K562 (cell line): ENCODE results near the gene ZBTB20. TPM values are rescaled to one million over a fixed set of nuclear protein-coding genes. Genes with fewer than 3 reads are reported as not detected.

ENCODE experiments used
- ATAC-seq: fragments of 200-7000 bp; cut with Tn5 transposase; 3 replicates; pipeline ENCODE4 v1.9.1; 2020; ENCODE audit warnings: moderate library complexity
- BruUV-seq: library from RNA; stranded (reverse); fragments of 400-500 nt; replicated peaks from 2 replicates; lab custom pipeline; 2021; lab: Mats Ljungman, UMichigan
- CTCF ChIA-PET: fragments of 300-600 bp; formaldehyde crosslinking; extraction: SDS; loops from one replicate; lab custom pipeline; 2021; ENCODE audit warnings: low intra/inter-chr PET ratio; lab: Yijun Ruan, JAX
- POLR2A ChIA-PET: fragments of 300-600, 350-650 bp; sonication (Branson Sonifier 250); formaldehyde crosslinking; extraction: SDS; loops from one replicate; lab custom pipeline; 2021; ENCODE audit warnings: antibody characterized with exemption, inconsistent platforms; lab: Yijun Ruan, JAX
- DNase-seq, 4 experiments: peaks; one replicate each; pipeline versions ENCODE4 v3.0.0 to v3.0.0-alpha.2; 2011 to 2018; ENCODE audit warnings: low spot score in 3 of 4, mixed read lengths in 3 of 4; ENCODE audit errors: extremely low read depth in 1 of 4
- FAIRE-seq: peaks from 2 replicates; lab custom pipeline; 2011; peaks lifted over from hg19 to GRCh38; lab: Jason Lieb, UNC
- H2AFZ ChIP-seq: 2 replicates; pipeline ENCODE4 v1.6.0; 2011; ENCODE audit warnings: low read depth, low read length, control low read depth, inconsistent platforms
- H3K27ac ChIP-seq: fragments of 200-600 bp; 3 replicates; pipeline ENCODE4 v1.8.0; 2011; ENCODE audit warnings: low read depth, mild to moderate bottlenecking, control low read depth, inconsistent platforms, low read length, moderate library complexity, mixed read lengths; ENCODE audit errors: extremely low read depth
- H3K27me3 ChIP-seq, 2 experiments: fragments of 300-600 bp in 1 of 2; 2 replicates in 1 of 2; 3 replicates in 1 of 2; pipeline versions ENCODE4 v1.6.0 to v1.8.0; 2011; ENCODE audit warnings: inconsistent platforms in 2 of 2, low read length in 2 of 2, mild to moderate bottlenecking in 1 of 2, mixed read lengths in 1 of 2, moderate library complexity in 1 of 2; ENCODE audit not compliant: control insufficient read depth in 2 of 2, insufficient read depth in 2 of 2
- H3K36me3 ChIP-seq: fragments of 300-600 bp; 3 replicates; pipeline ENCODE4 v1.8.0; 2011; ENCODE audit warnings: mild to moderate bottlenecking, low read length, inconsistent platforms; ENCODE audit not compliant: control insufficient read depth, insufficient read depth
- H3K4me1 ChIP-seq, 2 experiments: fragments of 200-600 bp in 1 of 2; replicated peaks in 1 of 2; 2 replicates in 1 of 2; 3 replicates in 1 of 2; pipeline versions ENCODE4 v1.5.1 to v1.8.0; 2011; ENCODE audit warnings: inconsistent platforms in 2 of 2, low read length in 2 of 2, mild to moderate bottlenecking in 1 of 2, mixed read lengths in 1 of 2, moderate library complexity in 1 of 2; ENCODE audit not compliant: control insufficient read depth in 2 of 2, insufficient read depth in 2 of 2
- H3K4me2 ChIP-seq: 2 replicates; pipeline ENCODE4 v1.6.1; 2011; ENCODE audit warnings: low read length, control low read depth, inconsistent platforms, mixed read lengths; ENCODE audit not compliant: insufficient read depth
- H3K4me3 ChIP-seq: fragments of 200-600 bp; sonication (generic), shearing (Covaris generic); 2 replicates; pipeline ENCODE4 v1.5.1; 2016; ENCODE audit warnings: control low read depth, inconsistent platforms
- H3K79me2 ChIP-seq: fragments of 200-600 bp; 3 replicates; pipeline ENCODE4 v1.8.0; 2011; ENCODE audit warnings: low read length, inconsistent platforms; ENCODE audit not compliant: control insufficient read depth, insufficient read depth
- H3K9ac ChIP-seq, 2 experiments: 2 replicates each; pipeline versions ENCODE4 v1.6.0 to v1.6.1; 2011; ENCODE audit warnings: low read depth in 2 of 2, low read length in 2 of 2, control low read depth in 1 of 2, inconsistent platforms in 1 of 2, mild to moderate bottlenecking in 1 of 2, mixed read lengths in 1 of 2; ENCODE audit not compliant: insufficient read depth in 1 of 2
- H3K9me1 ChIP-seq: one replicate; pipeline ENCODE4 v1.6.0; 2011; ENCODE audit warnings: inconsistent platforms, mild to moderate bottlenecking, low read length, moderate library complexity; ENCODE audit not compliant: control insufficient read depth, insufficient read depth
- H3K9me3 ChIP-seq: replicated peaks from 2 replicates; pipeline ENCODE4 v1.5.1; 2011; ENCODE audit warnings: low read depth, low read length, inconsistent platforms; ENCODE audit not compliant: control insufficient read depth, insufficient read depth
- H4K20me1 ChIP-seq: replicated peaks from 2 replicates; pipeline ENCODE4 v1.6.1; 2011; ENCODE audit warnings: low read length, inconsistent platforms, mixed read lengths; ENCODE audit not compliant: control insufficient read depth, insufficient read depth
- BHLHE40 ChIP-seq: IDR thresholded peaks from 2 replicates; pipeline ENCODE4 v1.6.1; 2011; ENCODE audit warnings: low read length, improper control_type of control experiment
- HEY1 ChIP-seq: fragments of 250-450 bp; sonication (Bioruptor Pico); IDR thresholded peaks from 2 replicates; pipeline ENCODE4 v1.5.0; 2020; ENCODE audit warnings: mild to moderate bottlenecking, moderate library complexity, borderline replicate concordance
- PCBP1 ChIP-seq: fragments of 200-400 bp; formaldehyde crosslinking; IDR thresholded peaks from 2 replicates; pipeline ENCODE4 v1.6.1; 2018; ENCODE audit warnings: mild to moderate bottlenecking, low read depth, low read length; ENCODE audit not compliant: poor library complexity, severe bottlenecking
- PTTG1 ChIP-seq: fragments of 450-650 bp; IDR thresholded peaks from 2 replicates; pipeline ENCODE4 v1.6.1; 2016; ENCODE audit warnings: low read depth, mild to moderate bottlenecking, missing genetic modification characterization, missing compliant biosample characterization
- RBFOX2 ChIP-seq: fragments of 200-400 bp; formaldehyde crosslinking; IDR thresholded peaks from 2 replicates; pipeline ENCODE4 v1.6.1; 2017; ENCODE audit warnings: low read depth, mild to moderate bottlenecking, low read length, moderate library complexity
- SMARCA4 ChIP-seq: fragments of 450-650 bp; IDR thresholded peaks from 2 replicates; pipeline ENCODE4 v1.6.1; 2016
- SP1 ChIP-seq: sonication (generic); formaldehyde crosslinking; IDR thresholded peaks from 2 replicates; pipeline ENCODE4 v1.8.1; 2022; ENCODE audit warnings: mild to moderate bottlenecking, missing genetic modification reagents
- SRSF3 ChIP-seq: fragments of 200-400 bp; formaldehyde crosslinking; IDR thresholded peaks from 2 replicates; pipeline ENCODE4 v1.6.1; 2016; ENCODE audit warnings: mild to moderate bottlenecking, low read length, moderate library complexity; ENCODE audit not compliant: insufficient read depth
- SRSF7 ChIP-seq: fragments of 200-400 bp; formaldehyde crosslinking; optimal IDR thresholded peaks from 2 replicates; pipeline ENCODE3; 2017; ENCODE audit warnings: mild to moderate bottlenecking, low read depth, low read length
- STAT5A ChIP-seq: IDR thresholded peaks from 2 replicates; pipeline ENCODE4 v1.6.1; 2012; ENCODE audit warnings: low read length, inconsistent platforms, borderline replicate concordance
- ZNF431 ChIP-seq: sonication (generic); formaldehyde crosslinking; IDR thresholded peaks from 2 replicates; pipeline ENCODE4 v1.8.0; 2022; ENCODE audit warnings: mild to moderate bottlenecking, missing genetic modification reagents
- ZNF76 ChIP-seq: fragments of 250-450 bp; sonication (Bioruptor Pico); IDR thresholded peaks from 2 replicates; pipeline ENCODE4 v1.4.0; 2020; ENCODE audit warnings: mild to moderate bottlenecking, moderate library complexity, borderline replicate concordance
- WGBS: fragments of 100-300 bp; shearing (Covaris generic); methylation state at CpG from one replicate; pipeline ENCODE4 v1.1.6; 2016; ENCODE audit warnings: low coverage, mixed read lengths; ENCODE audit not compliant: insufficient coverage; ENCODE audit errors: missing lambda C conversion rate; 5-methylcytosine and 5-hydroxymethylcytosine counted together
- in situ Hi-C: fragments of 300-500 bp; cut with MboI; formaldehyde crosslinking; loops from 4 replicates; pipeline ENCODE4 v1.15.0; 2018; ENCODE audit warnings: inconsistent platforms, mixed read lengths
- intact Hi-C: fragments of 100-400 bp; cut with micrococcal nuclease; formaldehyde crosslinking; loops from 2 replicates; pipeline ENCODE4 v1.14.2; 2022
- polyA plus RNA-seq, 8 experiments: library from polyadenylated mRNA; depleted of rRNA in 4 of 8; stranded (reverse) in 5 of 8; unstranded in 3 of 8; fragments of >200 nt; fragmentation: Nextera tagmentation in 2 of 8; fragmentation: Illumina TruSeq in 1 of 8; extraction: Ambion mirVana in 2 of 8; extraction: Trizol in 1 of 8; gene quantifications; 2 replicates each; pipeline versions ENCODE4 v1.2.1 to v1.2.3, GENCODE V29; 2011 to 2014; ENCODE audit warnings: inconsistent platforms in 1 of 8, missing spikeins in 1 of 8
- total RNA-seq, 7 experiments: library from RNA; depleted of rRNA in 6 of 7; stranded (reverse); fragments of >200 nt in 6 of 7; fragmentation: Illumina TruSeq in 2 of 7; extraction: Trizol in 2 of 7; gene quantifications; 2 replicates each; pipeline versions ENCODE4 v1.2.1 to v1.2.3, GENCODE V29; 2011 to 2021; ENCODE audit warnings: low replicate concordance in 1 of 7
- TF ChIP-seq, protein P1 (sequence below): sonication (generic); formaldehyde crosslinking; IDR thresholded peaks from 2 replicates; pipeline ENCODE4 v1.9.0; 2022; ENCODE audit warnings: mild to moderate bottlenecking, missing genetic modification reagents

Gene ZBTB20
- total and polyA plus RNA-seq, 9 of the 15 experiments (the other 6 are each of a cell fraction or from before 2014, with no cell fraction given): 0.17 to 1.7 (median 0.45) TPM

DNA sequence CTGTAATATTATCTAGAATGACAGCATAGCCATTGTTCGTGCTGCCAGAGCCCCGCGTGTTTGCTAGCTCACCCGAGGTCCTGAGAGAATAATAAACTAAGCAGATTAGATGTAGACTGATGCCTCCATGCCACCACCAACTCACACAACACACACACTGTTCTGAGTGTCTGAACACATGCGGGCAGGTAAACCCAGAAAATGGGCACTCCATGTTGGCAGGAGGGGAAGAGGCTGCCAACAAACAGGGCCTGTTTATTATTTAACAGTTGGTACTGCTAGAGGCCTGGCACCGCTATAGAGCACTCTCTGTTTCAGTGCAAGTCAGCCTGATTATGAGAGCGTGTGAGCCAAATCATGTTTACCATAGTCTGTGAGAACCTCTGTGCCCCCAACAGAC lies 299.0 kb downstream of the ZBTB20 start:
- no peaks in the 10 kb centered on the region for H4K20me1 ChIP-seq
- no peak overlapping the region for H3K9ac ChIP-seq
- no peak for ATAC-seq
- DNase-seq: no peak
- intact Hi-C loops (no loop called here), in situ Hi-C loops (no loop called here)
- WGBS: 11% methylated on average over 7 of the region's 7 CpGs
- H3K4me2 ChIP-seq: no peak overlapping the region
- no peaks in the 10 kb centered on the region for H3K9me1 ChIP-seq
- FAIRE-seq: no peak
- H3K79me2 ChIP-seq: no peaks in the 10 kb centered on the region
- no peaks in the 10 kb centered on the region for H3K9me3 ChIP-seq
- CTCF ChIA-PET: no interaction called here
- no peaks in the 10 kb centered on the region for H3K4me1 ChIP-seq
- POLR2A ChIA-PET: no interaction called here
- H3K36me3 ChIP-seq: no peaks in the 10 kb centered on the region
- no peak overlapping the region for H3K4me3 ChIP-seq
- H3K27ac ChIP-seq: no peak overlapping the region
- no peak overlapping the region for H2AFZ ChIP-seq
- BruUV-seq: no TSS peak
- H3K27me3 ChIP-seq: no peaks in the 10 kb centered on the region
- no peak for TF ChIP-seq STAT5A
- TF ChIP-seq, protein P1, sequence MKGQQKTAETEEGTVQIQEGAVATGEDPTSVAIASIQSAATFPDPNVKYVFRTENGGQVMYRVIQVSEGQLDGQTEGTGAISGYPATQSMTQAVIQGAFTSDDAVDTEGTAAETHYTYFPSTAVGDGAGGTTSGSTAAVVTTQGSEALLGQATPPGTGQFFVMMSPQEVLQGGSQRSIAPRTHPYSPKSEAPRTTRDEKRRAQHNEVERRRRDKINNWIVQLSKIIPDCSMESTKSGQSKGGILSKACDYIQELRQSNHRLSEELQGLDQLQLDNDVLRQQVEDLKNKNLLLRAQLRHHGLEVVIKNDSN: no peak
- no peak for TF ChIP-seq ZNF431
- no peak for TF ChIP-seq PCBP1
- no peak for TF ChIP-seq SP1 (CRISPR knock-in tag)
- no peak for TF ChIP-seq HEY1 (CRISPR knock-in tag)
- TF ChIP-seq ZNF76 (CRISPR knock-in tag): no peak
- TF ChIP-seq SRSF7: no peak
- TF ChIP-seq SMARCA4: no peak
- no peak for TF ChIP-seq RBFOX2
- TF ChIP-seq BHLHE40: no peak
- no peak for TF ChIP-seq SRSF3
- no peak for TF ChIP-seq PTTG1 (tag)
